DMS79 treated with DMSO at 0.1 percent for 48 hours (cell line): ENCODE results near the gene SSH2.
"Not testable (repeated sequence)": the region's sequence is repeated elsewhere in the genome, so short reads cannot be mapped to it uniquely, and the experiment has no call there.

ENCODE experiments used
- DNase-seq: peaks from one replicate; lab custom pipeline; 2025; lab: John Stamatoyannopoulos, UW

The SSH2 gene

GRCh38 chr17:29710891-29711418 is 219.1 kb downstream of the SSH2 start:
- DNase-seq: no peak

- no peak for DNase-seq
Observed at GRCh38 chr17:29710520-29710884, 219.5 kb downstream of the SSH2 start.

GRCh38 chr17:29709866-29710519 is 220.0 kb downstream of the SSH2 start:
- no peak for DNase-seq

GRCh38 chr17:29707212-29707571 is 222.8 kb downstream of the SSH2 start:
- no peak for DNase-seq

GRCh38 chr17:29706045-29706431 is 224.0 kb downstream of the SSH2 start:
- DNase-seq: no peak

GRCh38 chr17:29705386-29705785 is 224.6 kb downstream of the SSH2 start:
- no peak for DNase-seq

GRCh38 chr17:29699283-29699682 is 230.7 kb downstream of the SSH2 start:
- DNase-seq: peak; percentile 13

GRCh38 chr17:29698837-29699236 is 231.2 kb downstream of the SSH2 start:
- DNase-seq: no peak

GRCh38 chr17:29698019-29698777 is 231.8 kb downstream of the SSH2 start:
- no peak for DNase-seq

- no peak for DNase-seq
Observed at GRCh38 chr17:29697371-29697770, 232.7 kb downstream of the SSH2 start.

GRCh38 chr17:29694918-29695563 is 235.0 kb downstream of the SSH2 start:
- no peak for DNase-seq

GRCh38 chr17:29693751-29694150 is 236.3 kb downstream of the SSH2 start:
- no peak for DNase-seq

GRCh38 chr17:29687596-29687995 is 242.4 kb downstream of the SSH2 start:
- DNase-seq: no peak

GRCh38 chr17:29686993-29687590 is 242.9 kb downstream of the SSH2 start:
- DNase-seq: no peak

- DNase-seq: no peak
Observed at GRCh38 chr17:29683481-29683880, 246.5 kb downstream of the SSH2 start.

GRCh38 chr17:29682987-29683386 is 247.0 kb downstream of the SSH2 start:
- DNase-seq: no peak

GRCh38 chr17:29682054-29682453 is 248.0 kb downstream of the SSH2 start:
- no peak for DNase-seq

- DNase-seq: no peak
Observed at GRCh38 chr17:29677824-29678223, 252.2 kb downstream of the SSH2 start.

GRCh38 chr17:29677221-29677791 is 252.7 kb downstream of the SSH2 start:
- no peak for DNase-seq

GRCh38 chr17:29675961-29676360 is 254.1 kb downstream of the SSH2 start:
- not testable (repeated sequence) for DNase-seq

- no peak for DNase-seq
Observed at GRCh38 chr17:29674281-29674680, 255.7 kb downstream of the SSH2 start.

- DNase-seq: no peak
Observed at GRCh38 chr17:29671661-29672060, 258.4 kb downstream of the SSH2 start.
